GM18867 (cell line): ENCODE data around the gene EGFR.

ENCODE experiments used
- ATAC-seq: cut with Tn5 transposase; IDR thresholded peaks from one replicate; pipeline ENCODE4 v1.9.1; 2021; ENCODE audit warnings: mild to moderate bottlenecking, moderate library complexity; ENCODE audit not compliant: unreplicated experiment

The EGFR gene

DNA sequence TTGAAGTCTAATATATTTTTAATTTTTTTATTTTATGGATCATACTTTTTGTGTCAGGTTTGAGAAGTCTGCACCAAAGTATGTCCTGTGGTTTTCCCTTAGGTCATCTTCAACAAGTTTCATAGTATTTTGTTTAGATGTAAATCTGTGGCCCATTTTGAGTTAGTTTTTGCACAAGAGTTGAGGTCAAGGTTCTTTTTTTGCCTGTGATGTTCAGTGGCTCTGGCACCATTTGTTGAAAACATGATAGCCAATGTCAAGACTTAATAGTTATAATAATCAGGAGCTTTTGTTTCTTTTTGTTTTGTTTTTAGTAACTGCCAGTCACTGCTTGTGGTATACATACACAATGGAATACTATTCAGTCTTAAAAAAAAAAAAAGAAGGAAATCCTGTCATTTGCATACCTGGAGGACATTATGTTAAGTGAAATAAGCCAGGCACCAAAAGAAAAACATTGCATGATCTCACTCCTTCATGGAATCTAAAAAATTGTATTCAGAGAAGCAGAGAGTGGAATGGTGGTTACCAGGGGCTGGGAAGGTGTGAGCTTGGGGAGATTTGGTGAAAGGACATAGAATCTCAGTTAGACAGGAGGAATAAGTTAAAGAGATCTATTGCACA is 61.3 kb downstream of the EGFR start:
- ATAC-seq = no peak

GRCh38 chr7:55081068-55081467 is 62.3 kb downstream of the EGFR start:
- no peak for ATAC-seq

GRCh38 chr7:55081472-55082227 is 62.8 kb downstream of the EGFR start:
- no peak for ATAC-seq

DNA sequence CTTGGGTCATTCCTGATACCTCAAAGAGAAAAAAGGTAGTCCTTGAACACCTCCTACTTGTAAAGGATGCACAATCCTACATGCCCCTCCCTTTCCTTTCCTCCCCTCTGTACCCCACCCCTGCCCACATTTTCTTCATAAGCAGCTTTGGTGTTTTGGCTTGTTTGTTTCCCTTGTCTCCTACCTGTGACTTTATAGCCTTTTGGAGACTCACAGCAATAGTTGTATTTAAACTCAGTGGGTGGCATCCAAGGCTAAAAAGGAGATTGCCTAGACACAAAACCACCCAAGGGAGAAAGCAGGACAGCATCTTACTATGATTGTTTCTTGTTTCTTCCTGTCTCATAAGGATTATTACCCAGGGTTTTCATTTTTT is 63.4 kb downstream of the EGFR start:
- no peak for ATAC-seq

- no peak for ATAC-seq
Observed at GRCh38 chr7:55083206-55083605, 64.4 kb downstream of the EGFR start.

GRCh38 chr7:55084307-55084706 is 65.5 kb downstream of the EGFR start:
- ATAC-seq = no peak

DNA sequence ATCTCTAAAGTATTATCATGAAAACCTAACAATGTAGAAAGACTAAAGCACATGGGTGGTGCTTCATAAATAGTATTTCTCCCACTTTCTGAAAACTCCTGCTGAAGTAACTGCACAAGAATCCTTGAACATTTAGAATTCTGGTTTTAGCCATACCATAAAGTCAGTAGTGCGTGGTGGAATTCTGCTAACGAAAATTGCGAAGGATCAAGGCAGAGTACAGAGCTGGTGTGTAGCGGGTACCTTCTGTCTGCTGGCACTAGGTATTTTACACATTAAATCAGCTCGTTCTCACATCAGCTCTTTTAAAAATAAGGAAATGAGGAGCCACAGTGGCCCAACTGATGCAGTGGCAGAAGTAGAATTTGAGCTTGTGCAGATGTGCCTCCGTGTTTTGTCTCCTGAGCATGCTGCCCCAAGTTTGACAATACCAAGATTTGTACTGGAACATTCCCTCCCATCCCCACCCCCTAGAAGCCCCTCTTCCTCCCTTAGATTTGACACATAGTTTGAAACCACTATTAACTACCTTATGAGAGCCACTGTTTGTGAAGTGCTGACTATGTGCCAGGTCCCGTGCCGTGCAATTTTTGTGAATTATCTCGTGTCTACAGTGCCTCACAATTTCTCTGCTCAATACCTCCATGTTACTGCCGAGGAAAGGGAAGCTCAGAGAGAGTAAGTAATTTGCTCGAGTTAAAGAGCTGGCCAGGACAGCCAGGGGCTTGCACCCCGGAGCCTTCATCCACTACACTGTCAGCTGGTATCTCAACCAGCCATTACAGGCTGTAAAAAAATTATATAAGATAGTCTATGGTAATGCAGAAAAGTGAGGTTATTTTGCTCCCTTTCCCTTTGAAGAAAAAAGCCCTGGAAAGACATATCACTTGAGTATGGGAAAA is 66.9 kb downstream of the EGFR start:
- peak; percentile 19 for ATAC-seq

GRCh38 chr7:55086413-55087201 is 67.8 kb downstream of the EGFR start:
- ATAC-seq = peak; percentile 79

DNA sequence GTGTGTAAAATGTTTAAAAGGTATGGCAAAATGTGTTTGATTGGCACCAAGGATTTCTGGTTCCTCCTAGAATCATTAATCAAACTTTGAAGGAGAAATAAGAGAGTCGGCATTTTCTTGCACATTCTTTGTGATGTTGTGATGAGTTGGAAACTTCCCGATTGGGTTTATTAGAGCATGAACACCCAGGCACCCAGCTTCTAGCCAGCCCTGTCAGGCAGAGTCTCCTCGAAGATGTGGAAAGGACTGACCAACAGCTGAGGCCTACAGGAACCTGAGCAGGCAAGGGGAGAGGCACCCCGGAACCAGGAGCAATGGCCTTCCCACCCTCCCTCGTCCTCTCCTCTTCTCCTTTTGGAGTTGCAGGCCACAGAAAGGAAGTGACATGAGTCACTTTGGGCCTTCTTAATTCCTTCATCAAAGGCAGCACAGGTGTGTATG is 68.7 kb downstream of the EGFR start:
- no peak for ATAC-seq

- no peak for ATAC-seq
Observed at GRCh38 chr7:55088107-55088506, 69.3 kb downstream of the EGFR start.

GRCh38 chr7:55088620-55089019 is 69.8 kb downstream of the EGFR start:
- ATAC-seq = no peak

GRCh38 chr7:55092186-55092974 is 73.6 kb downstream of the EGFR start:
- no peak for ATAC-seq

DNA sequence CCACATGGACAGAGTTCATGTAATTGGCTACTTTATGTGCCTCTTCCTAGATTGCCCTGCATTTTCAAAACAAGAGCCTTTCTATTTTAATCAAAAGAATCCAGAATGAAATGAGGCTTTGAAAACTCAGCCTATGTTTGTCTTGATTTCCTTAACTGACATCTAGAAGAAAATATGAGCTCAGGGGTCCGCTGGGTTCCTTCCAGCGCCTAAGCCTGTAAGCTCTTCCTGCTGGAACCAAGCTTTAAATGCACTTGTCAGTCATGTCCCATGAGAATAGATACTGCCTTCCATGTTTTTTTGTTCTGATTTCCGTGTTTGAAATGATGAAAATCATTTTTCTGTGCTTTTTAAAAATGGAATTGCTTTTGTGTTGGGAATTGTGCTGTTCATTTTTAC is 74.2 kb downstream of the EGFR start:
- no peak for ATAC-seq

- no peak for ATAC-seq
Observed at GRCh38 chr7:55093674-55094073, 74.9 kb downstream of the EGFR start.

GRCh38 chr7:55094092-55094690 is 75.4 kb downstream of the EGFR start:
- no peak for ATAC-seq

DNA sequence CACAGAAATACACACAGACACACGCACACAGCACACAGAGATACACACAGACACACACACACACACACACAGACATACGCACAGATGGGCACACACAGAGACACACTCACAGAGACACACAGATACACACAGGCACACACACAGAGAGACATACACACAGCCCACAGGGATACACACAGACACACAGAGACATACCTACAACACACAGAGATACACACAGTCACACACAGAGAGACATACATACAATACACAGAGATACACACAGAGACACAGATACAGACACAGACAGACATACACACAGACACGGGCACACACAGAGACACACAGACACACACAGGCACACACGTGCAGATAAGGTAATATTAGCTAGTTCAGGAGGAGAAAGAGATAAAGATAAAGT is 76.9 kb downstream of the EGFR start:
- no peak for ATAC-seq

GRCh38 chr7:55096323-55096722 is 77.5 kb downstream of the EGFR start:
- no peak for ATAC-seq

DNA sequence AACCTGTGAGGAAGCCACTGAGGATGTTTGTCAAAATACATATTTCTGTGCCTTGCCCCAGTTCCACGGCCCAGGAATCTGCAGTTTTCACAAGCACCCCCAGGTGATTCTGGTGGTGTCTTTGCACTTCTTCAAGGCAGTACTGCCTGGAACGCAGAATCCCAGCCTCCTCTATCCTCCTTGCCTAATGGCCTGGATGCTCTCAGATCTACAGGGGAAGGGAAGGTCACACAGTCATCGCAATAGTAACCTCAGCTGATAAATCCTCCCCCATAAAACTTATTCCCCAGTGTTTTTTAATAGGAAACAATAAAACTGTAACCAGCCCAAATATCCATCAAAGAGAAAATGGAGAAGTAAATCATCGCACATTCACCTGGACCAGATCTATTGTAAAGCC is 78.3 kb downstream of the EGFR start:
- no peak for ATAC-seq

GRCh38 chr7:55099066-55099820 is 80.4 kb downstream of the EGFR start:
- ATAC-seq = no peak
